ENCODE data around the gene NLGN2.

Gene NLGN2

GRCh38 chr17:7467498-7467897 is 59.9 kb downstream of the NLGN2 start:
- DNase-seq, result no peak

GRCh38 chr17:7468290-7468689 is 60.6 kb downstream of the NLGN2 start:
- DNase-seq, result no peak

GRCh38 chr17:7468804-7469389 is 61.3 kb downstream of the NLGN2 start:
- no peak for DNase-seq
